ENCODE results near the gene TEX101.
A peak's percentile ranks its signal among the peaks of the same experiment; 100 is the strongest.
"Not testable (repeated sequence)": the region's sequence is repeated elsewhere in the genome, so short reads cannot be mapped to it uniquely, and the experiment has no call there.

Gene TEX101

GRCh38 chr19:43430976-43431375, 16.3 kb downstream of the TEX101 start:
- DNase-seq (ENCODE audit: extremely low read depth, low read depth) = no peak
- no peak overlapping the region for H3K4me3 ChIP-seq (replicated peaks; ENCODE audit: low read depth, low read length)
- TF ChIP-seq CTCF (IDR thresholded peaks at IDR 0.05; ENCODE audit: low read depth, low read length, missing control alignments) = no peak

- no peak overlapping the region for H3K4me3 ChIP-seq (replicated peaks; ENCODE audit: low read depth, low read length)
- TF ChIP-seq CTCF (IDR thresholded peaks at IDR 0.05; ENCODE audit: low read depth, low read length, missing control alignments) = no peak
- no peak for DNase-seq (ENCODE audit: extremely low read depth, low read depth)
These were observed 18.6 kb downstream of the TEX101 start for GRCh38 chr19:43433358-43433673.

- TF ChIP-seq CTCF (IDR thresholded peaks at IDR 0.05; ENCODE audit: low read depth, low read length, missing control alignments) = no peak
- no peak overlapping the region for H3K4me3 ChIP-seq (replicated peaks; ENCODE audit: low read depth, low read length)
- no peak for DNase-seq (ENCODE audit: extremely low read depth, low read depth)
These were observed 19.0 kb downstream of the TEX101 start for GRCh38 chr19:43433689-43434088.

- TF ChIP-seq CTCF (IDR thresholded peaks at IDR 0.05; ENCODE audit: low read depth, low read length, missing control alignments) = no peak
- no peak for DNase-seq (ENCODE audit: extremely low read depth, low read depth)
- H3K4me3 ChIP-seq (replicated peaks; ENCODE audit: low read depth, low read length) = no peak overlapping the region
These were observed 21.1 kb downstream of the TEX101 start for GRCh38 chr19:43435775-43436174.

GRCh38 chr19:43437284-43437683, 22.6 kb downstream of the TEX101 start:
- DNase-seq (ENCODE audit: extremely low read depth, low read depth) = not testable (repeated sequence)

GRCh38 chr19:43437712-43438111, 23.0 kb downstream of the TEX101 start:
- H3K4me3 ChIP-seq (replicated peaks; ENCODE audit: low read depth, low read length) = no peak overlapping the region
- TF ChIP-seq CTCF (IDR thresholded peaks at IDR 0.05; ENCODE audit: low read depth, low read length, missing control alignments) = no peak
- DNase-seq (ENCODE audit: extremely low read depth, low read depth) = no peak

More at GRCh38 chr19:43437284-43437683, 22.6 kb downstream of the TEX101 start:
- not testable (repeated sequence) for H3K4me3 ChIP-seq (replicated peaks; ENCODE audit: low read depth, low read length)

- no peak overlapping the region for H3K4me3 ChIP-seq (replicated peaks; ENCODE audit: low read depth, low read length)
- DNase-seq (ENCODE audit: extremely low read depth, low read depth) = peak; percentile 98
- TF ChIP-seq CTCF (IDR thresholded peaks at IDR 0.05; ENCODE audit: low read depth, low read length, missing control alignments) = no peak
These were observed 23.8 kb downstream of the TEX101 start for GRCh38 chr19:43438291-43439031.
